Left hindlimb (tissue), 1 donor: ENCODE data around the gene MARK1.

Experiments used
- DNase-seq: peaks from one replicate; pipeline ENCODE4 v3.0.0-alpha.2; 2018

The MARK1 gene

DNA sequence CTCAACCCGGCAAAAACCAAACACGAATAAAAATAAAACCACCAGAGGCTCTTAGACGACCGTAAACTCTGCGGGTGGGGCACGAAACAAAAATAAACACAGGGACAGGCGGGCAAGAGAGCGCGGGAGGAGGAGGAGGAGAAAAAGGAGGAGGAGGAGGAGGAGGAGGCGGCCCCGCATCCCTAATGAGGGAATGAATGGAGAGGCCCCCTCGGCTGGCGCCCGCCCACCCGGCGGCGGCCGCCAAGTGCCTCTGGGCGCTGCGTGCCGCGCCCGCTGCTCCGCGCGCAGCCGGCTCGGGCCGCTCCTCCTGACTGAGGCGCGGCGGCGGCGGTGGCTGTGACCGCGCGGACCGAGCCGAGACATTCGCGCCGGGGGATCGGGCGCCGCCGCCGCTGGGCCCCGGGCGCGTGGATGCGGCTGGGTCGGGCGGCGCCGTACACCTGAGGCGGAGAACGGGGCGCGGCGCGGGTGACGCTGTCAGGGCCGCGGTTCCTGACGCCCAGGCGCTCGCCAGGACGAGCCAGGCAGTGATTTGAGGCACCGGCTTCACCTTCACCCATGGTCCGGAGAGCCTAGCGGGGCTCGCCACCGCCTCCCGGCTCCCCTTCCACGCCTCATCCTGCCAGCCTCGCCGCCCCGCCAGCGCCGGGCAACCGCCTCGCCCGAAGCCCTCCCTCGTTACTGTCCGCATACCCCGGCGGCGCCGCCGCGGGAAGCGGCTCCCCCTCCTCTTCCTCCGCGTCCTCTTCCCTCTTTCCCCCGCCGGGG, at the start of gene MARK1:
TSS of gene MARK1 (plus strand) at position 229 of the 771 bp plus-strand sequence. CDS start 687 bp downstream, outside the sequence.
- DNase-seq, result peak; percentile 85

DNA sequence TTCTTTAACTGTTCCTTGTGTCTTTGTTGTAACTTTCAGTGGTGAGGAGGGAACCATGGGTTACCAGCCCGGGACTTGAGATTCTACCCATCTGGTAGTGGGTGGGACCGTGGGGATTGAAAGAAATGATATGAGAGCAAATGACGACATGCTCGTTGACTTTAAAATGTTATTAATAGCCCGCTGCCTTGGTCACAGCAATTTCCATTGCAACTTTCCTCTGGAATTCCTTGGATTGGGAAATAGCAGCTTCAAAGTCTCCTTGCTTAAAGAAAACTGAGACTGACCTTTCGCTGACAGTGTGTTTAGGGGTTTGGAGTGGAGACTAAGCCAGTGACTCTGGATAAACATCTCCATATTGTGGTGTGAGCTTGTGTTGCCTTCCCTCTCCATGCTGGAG, 44.2 kb upstream of the MARK1 start:
- peak; percentile 37 for DNase-seq

DNA sequence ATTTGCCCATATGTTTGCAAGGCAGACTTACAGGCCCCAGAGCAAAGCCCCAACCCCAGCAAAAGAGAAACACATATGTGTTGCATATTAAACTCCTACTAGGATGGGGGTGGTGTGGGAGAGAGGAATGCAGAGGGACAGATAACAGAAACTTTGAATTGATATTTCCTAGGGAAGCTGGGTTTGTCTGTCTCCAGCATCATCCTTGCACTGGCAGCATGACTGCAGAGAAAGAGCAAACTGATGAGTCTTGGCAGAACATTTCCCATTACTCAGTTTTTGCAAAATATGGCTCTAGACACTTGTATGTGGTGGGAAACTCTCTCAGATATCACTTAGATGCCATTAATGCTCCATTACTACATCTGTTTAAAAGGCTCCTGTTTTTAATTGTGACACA, 43.8 kb upstream of the MARK1 start:
- no peak for DNase-seq

DNA sequence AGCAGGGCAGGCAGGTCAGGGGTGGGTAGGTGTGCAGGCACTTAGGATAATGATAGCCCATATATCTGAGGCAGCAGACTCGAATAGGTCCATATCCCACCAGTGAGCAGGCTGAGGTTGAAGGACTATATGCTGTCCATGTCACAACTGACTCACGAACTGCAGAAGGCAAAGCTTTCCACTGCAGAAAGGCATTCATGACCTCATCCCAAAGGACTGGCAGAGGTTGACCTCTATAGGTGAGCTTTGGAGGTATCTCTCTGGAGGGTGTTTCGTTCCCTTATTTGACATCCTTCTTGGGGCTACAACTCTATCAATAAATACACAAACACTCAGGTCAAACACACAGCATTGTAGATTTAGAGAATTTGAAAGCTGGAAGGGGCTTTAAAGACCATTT, 42.8 kb upstream of the MARK1 start:
- no peak for DNase-seq

DNA sequence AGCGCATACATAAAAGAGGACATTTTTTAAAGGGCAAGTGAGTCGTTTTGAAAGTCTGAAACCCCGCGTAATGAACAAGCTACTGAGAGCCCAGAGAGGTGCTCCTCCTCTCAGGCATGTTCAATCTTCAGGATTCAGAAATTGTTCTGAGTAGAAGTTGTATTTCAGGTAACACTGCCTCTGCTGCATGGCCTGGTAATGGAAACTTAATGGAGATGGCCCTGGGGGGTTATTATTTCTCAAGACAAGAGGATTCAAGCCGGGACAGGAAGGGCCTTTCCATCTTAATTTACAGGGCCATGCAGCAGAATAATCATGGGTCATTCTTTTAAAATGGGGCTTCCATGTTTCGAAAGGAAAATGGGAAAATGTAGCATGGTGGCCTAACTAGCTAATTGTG, 42.1 kb upstream of the MARK1 start:
- DNase-seq, result no peak

DNA sequence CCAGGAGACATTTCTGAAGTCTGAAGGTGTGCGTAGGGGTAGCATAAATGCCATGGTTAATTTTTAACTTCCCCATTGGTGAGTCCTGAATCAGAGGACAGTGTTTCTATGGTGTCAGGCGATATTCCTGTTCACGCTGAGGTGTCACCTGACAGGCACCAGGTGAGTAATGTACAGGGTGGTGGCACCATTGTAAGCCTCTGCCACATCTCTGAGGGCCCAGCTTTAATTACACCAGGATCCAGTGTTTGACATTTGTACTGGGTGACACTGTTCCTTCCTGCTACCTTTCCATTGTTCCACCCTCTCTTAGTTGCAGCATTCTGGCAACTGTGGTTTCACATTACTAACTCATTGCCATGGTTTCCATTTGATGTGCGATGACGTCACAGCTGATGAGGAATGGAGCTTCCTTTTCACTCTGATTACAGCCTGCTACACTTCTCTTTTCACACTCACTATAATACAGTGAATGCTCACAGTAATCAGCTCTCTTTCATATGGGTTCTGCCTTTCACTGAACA, 40.6 kb upstream of the MARK1 start:
- DNase-seq, result no peak

DNA sequence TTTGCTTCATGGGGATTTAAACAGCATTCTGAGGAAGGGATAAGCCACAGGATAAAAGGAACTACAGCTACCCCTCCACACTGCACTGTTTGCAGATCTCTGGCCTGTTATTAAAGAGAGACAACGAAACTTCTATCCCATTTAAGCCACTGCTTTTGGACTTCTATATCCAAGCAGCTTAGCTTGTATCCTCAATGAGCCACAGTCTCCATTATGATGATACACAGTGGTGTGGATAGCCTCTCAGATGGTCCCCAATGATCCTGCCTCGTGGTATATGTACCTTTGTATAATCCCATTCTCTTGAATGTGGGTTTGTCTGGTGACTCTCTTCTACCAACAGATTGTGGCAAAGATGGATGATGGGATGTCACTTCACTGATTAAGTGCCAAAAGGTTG, 36.0 kb upstream of the MARK1 start:
- no peak for DNase-seq

DNA sequence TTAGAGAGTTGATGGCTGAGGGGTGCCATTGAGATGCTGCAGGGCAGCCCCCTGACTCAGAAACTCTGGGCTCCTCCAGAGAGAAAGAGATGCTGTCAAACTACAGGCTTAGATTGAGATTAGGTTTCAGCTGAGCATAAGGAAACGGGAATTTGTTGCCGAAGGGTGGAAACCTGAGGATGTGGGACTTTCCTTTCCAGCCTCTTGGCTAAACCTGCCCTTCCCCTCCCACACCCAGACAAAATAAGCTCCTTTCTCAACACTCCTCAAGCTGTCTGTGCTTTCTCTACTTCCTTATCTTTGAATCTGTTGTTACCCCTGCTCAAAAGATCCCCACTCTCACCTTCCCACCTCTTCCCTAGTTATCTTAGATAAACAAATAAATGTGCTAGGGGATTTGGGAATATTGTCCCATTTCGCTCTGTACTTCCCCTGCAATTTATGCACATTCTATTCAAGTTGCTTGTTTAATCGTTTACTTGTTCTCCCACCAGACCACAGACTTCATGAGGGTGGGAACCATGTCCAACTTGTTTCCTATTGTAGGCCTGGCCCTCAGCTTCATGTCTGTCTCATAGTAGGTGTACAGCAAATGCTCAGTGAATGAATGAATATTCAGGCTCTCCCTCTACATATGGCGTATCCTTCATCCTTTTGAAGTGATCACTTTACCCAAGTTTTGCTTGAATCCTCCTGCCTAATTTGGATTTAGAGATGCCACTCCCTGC, 30.6 kb upstream of the MARK1 start:
- no peak for DNase-seq

DNA sequence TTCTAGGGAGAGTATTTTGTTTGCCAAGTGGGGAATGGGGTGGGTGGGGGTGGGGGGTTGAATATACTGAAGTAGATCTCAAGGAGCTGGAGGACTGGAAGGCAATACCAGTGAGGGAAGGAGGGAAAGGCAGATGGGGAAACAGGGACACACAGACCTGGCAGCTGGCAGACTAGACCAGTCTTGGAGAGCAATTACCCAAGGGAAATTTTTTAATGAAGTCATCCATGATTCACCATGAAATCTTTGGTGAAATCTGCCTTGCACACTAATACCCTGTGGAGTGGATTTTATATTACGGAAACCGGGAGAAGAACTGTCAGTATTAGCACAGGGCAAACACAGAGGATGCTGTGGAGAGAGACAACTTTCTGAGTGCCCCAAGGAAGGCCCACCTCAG, 29.7 kb upstream of the MARK1 start:
- DNase-seq, result no peak

DNA sequence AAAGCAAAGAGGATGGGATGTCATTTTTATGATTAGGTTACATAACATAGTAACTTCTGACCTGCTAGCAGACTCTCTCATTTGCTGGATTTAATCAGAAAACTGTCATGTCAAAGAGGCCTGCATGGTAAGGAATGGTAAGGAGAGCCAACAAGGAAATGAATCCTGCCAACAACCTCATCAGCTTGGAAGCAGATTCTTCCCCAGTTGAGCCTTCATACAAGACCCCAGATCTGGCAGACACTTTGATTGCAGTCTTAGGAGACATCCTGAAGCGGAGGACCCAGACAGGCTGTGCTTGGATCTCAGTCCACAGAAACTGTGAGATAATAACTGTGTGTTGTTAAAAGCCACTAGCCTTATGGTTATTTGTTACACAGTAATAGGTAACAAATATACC, 27.6 kb upstream of the MARK1 start:
- no peak for DNase-seq

DNA sequence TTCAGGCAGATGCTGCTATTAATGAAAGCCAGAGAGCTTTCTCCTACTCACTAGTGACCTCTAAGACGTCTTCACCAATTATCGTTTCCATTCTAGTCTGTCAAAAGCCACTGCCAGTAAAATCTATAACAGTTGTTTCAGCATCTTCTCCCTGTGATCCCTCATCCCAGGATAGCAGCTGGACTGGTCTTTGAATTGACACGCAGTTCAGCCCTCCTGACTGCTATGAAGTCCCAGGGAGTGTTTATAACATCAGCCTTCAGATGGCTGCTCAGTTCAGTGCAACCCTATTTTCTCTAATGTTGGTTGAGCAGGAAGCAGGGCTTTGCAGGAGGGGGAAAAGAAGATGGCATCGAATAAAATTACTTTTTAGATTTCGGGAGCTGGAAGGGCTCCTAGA, 23.6 kb upstream of the MARK1 start:
- no peak for DNase-seq

DNA sequence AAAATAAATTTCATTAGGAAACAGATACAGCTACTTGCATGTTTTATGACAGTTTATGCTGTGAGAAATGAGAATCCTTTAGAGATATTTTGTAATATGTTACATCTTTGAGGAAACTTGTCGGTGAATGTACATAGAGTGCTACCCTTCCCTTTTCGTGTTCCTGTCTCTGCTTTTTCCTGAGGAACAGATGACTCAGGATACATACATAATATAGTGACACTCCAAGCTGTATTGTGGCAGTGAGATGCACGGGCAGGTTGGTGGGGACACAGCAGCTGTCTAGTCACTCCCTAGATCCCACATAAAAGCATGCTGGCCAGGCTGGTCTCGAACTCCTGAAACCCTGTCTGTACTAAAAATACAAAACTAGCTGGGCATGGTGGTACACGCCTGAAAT, 20.9 kb upstream of the MARK1 start:
- DNase-seq, result no peak

DNA sequence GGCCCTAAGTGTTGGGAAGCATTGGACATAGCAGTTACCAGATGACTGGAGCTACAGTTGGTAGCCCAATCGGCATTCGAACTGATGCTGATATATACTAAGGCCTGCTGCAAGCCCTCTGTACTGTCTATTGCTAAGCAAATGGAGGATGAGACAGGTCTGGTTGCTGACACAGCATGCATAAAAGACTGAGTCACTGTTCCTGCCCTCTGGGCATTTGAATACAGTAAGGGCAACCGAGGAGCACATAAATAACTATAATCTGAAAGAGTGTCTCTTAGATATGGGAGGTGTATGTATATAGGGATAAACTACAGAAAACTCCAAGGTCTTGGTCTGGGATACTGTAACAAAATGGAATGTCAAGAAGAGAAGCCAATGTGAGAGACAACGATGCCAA, 16.8 kb upstream of the MARK1 start:
- no peak for DNase-seq

DNA sequence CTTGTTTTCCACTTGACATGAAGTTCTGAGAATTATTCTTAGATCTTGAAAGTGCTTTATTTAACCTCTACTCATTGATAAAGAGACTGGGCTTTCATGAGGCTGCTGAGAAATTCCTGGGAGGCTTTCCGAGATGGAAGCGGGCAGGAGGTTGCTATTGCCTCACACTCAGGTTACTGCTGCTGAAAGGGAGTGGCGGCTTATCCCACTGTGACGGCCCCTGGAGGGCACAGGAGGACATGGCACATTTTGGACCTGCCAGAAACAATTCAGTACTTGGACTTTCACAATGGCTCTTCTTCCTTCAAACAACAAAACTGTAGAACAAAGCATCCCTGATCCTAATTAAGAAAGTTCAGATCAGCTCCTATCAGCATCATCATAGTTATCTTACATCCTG, 16.2 kb upstream of the MARK1 start:
- no peak for DNase-seq

DNA sequence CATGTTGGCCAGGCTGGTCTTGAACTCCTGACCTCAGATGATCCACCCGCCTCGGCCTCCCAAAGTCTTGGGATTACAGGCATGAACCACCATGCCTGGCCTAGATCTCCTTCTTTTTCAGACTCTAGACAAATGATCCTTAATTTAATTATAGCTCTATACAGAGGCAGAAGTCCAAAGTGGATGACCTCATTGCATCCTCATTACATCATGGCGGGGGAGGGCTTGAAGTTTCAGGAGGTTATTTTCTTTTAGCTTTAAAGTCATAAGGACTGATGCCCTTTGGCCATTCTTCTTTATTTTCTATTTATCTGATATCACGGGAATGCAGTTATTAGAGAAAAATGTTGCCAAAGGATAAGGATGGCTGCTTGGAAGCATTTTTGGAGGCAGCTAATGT, 14.1 kb upstream of the MARK1 start:
- DNase-seq, result no peak

DNA sequence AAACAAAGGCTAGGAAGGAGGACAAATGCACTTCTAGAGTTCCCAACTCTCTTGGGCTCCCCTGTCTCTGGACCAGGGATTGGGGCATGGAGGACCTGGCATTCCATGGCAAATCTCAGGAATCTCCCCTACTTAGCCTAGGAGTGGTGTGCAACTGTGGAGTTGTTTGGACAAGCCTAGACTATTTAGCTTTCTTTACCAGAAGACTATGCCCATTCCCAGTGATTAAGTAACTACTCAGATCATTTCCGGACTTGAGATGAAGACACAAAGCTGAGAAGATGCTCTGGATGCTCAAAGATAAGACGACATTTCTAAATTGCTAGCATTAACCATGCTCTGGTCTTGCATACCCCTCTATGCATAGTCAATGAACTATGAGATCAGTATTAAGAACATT, 13.7 kb upstream of the MARK1 start:
- DNase-seq, result no peak

DNA sequence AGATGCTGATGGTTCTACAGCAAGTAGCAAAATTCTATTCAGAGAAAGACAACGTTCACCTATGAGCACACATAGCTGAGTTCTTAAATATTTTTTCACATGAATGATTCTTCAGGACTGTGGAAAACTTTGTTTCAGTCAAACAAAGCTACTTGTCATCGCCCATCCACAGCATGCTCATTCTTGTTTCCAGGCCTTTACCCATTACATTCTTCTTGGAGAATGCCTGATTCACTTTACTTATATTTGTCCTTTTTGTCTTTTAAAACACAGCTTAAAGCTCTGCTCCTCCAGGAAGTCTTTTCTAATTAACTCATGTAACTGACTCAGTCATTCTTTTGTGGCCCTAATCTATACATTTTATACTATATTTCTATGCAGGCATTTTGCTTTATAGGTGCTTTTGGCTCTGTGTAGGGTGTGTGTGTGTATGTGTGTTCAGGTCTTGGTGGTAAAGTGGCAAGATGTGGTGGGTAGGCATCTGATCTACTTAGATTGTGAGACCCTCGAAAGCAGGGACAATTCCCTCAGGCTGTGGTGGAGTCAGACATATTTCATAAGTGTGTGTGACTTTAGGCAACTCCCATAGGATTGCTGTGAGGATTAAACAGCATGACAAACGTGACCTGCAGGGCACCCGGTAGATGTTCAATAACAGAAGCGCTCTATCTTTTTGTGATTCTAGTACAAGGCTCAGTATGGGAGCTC, 11.8 kb upstream of the MARK1 start:
- no peak for DNase-seq

DNA sequence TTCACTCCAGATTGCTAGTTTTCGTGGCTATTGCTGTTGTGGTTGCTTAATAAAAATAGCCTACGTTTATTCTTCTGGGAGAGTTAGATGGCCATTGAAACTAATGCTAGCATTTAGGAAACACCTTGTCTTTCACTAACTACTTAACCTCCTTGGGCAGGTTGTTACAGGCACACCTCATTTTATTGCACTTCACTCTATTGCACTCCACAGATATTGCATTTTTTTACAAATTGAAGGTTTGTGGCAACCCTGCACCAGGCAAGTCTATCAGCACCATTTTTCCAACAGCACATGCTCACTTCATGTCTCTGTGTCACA, 11.3 kb upstream of the MARK1 start:
- no peak for DNase-seq

DNA sequence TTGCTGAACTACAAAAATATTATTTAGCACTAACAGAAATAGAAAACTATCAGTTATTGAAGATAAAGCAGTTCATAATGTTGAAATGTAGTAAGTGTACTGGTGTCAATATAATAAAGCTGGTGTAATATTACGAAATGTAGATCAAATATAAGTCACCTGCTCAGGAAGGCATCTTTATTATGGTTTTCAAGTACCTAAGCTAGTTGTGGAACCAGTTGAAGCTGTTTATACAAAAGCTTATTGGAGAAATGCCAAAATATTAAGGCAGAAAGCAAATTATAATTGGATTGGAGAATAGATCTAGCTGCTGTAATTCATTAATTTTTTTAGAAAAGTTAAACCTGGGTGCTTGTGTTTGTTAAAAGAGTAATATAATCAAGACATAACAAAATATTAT, 6.2 kb upstream of the MARK1 start:
- DNase-seq, result no peak

DNA sequence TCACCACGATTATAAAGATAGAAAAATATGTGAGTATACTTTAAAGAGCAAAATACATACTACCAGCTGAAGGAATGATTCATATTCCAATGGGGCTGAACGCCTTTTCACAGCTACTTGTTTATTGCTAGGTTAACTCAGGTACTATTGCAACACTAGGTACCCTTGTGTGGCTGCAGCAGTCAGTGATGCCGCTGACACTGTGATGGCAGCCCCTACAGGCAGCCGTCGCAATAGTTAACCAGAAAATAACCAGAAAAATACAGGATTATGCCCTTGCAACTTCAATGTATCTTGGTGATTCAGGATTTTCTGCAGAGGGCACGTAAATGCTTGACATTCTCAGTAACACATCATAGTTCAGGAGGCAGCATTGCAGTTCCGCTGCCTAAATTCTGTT, 1.6 kb upstream of the MARK1 start:
- no peak for DNase-seq

DNA sequence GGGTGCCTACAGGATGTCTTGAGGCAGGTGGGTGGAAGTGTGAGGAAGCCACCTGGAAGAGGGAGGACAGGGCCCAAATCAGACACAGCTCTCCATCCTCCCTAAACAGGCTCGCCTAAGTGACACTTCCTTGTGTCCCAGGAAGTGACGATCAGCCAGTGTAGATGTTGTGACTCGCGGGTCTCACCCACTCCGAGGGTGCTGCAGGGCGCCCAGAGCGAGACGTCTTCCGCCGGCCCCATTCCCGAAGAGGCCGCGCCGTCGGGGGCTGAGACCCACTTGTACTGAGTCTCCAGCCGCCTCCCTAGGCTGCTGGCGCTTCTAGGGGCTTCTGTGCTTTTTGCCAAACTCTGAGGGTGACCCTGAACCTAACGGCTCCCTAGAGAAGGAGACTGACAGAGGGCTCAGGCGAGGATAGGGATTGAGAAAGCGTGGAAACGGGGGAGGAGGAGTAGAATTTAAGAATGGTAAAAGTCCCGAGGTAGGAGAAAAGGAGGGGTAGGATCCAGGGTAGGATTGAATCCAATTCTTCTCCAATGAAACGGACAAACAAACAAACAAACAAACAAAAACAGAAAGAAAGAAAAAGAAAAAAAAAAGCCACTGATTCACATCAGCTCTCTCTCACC, 543 bp upstream of the MARK1 start:
- peak; percentile 39 for DNase-seq

DNA sequence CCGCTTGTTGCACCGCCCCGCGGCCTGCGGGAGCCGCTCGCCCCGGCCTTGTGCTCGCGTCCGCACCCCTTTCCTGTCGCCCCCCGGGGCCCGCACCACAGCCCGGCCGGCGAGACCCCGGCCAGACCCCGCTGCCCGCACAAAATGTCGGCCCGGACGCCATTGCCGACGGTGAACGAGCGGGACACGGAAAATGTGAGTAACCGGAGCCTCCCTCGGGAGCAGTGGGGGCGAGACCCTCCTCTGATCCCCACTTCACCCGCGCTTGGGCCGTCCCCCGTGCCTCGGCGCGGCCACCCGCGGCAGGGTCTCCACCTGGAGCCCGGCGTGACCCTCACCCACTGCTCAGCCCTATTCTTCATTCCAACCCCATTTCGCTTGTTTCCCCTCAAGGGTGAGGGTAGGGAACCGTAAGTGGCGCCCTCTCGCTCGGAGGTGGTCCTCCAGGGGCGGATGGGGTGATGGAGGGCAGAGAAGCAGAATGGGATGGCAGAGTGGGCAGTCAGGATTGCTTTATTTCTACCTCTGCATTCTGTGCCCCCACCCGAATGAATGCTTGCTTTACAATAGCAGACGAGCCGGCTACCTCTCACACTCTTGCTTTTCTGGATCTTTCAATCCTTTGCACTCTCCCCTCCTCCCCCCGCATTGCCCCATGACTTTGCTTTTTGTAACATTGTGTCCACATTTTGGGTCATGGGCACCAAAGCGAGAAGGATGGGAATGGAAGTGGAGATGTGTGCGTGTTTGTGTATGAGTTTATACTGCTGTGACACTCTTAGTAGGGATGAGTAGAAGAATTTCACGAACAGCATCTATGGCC, 954 bp downstream of the MARK1 start:
- DNase-seq, result peak; percentile 52
